ENCODE measurements around the gene NNMT. TPM values are rescaled to one million over a fixed set of nuclear protein-coding genes. Genes with fewer than 3 reads are reported as not detected.

The NNMT gene
- total RNA-seq, 1 experiment from 2014 or later, result not detected

- Histone ChIP-seq H3T11ph (ENCODE audit: low read length) (no peak overlapping the region), H2AK5ac (ENCODE audit: insufficient read length, low read length) (no peak overlapping the region), H3K56ac (ENCODE audit: insufficient read length, low read depth, low read length) (no peak overlapping the region), H2BK20ac (ENCODE audit: low read depth, low read length, poor library complexity, severe bottlenecking) (no peak overlapping the region), H3K79me2 (ENCODE audit: insufficient read depth, low read length) (no peaks in the 10 kb centered on the region), H3K9ac (ENCODE audit: extremely low read depth, insufficient read length, low read length) (no peak overlapping the region), H3K9me3 (ENCODE audit: control insufficient read depth, low read depth, low read length) (no peaks in the 10 kb centered on the region), H3K23ac (ENCODE audit: insufficient read length, low read depth, low read length) (no peak overlapping the region), H3K23me2 (ENCODE audit: insufficient read length, low read depth, low read length, poor library complexity, severe bottlenecking) (no peaks in the 10 kb centered on the region), H4K91ac (ENCODE audit: insufficient read length, low read depth, low read length) (no peak overlapping the region), H2BK12ac (ENCODE audit: insufficient read length, low read depth, low read length) (no peak overlapping the region), H3K4me2 (ENCODE audit: insufficient read depth, insufficient read length, low read length) (no peak overlapping the region), H3K18ac (ENCODE audit: insufficient read length, low read depth, low read length) (no peak overlapping the region), H3K4me1 (ENCODE audit: insufficient read depth, low read length) (no peaks in the 10 kb centered on the region), H3K27ac (ENCODE audit: insufficient read length, low read depth, low read length) (no peak overlapping the region), H2BK120ac (ENCODE audit: low read depth, low read length, poor library complexity, severe bottlenecking) (no peak overlapping the region), H3K4ac (ENCODE audit: low read depth, low read length) (no peak overlapping the region), H4K20me1 (ENCODE audit: control insufficient read depth, insufficient read depth, insufficient read length) (no peaks in the 10 kb centered on the region), H2BK5ac (ENCODE audit: insufficient read length, low read length) (no peak overlapping the region), H4K8ac (replicated peaks; ENCODE audit: insufficient read length, low read depth, low read length) (no peak overlapping the region), H3K79me1 (ENCODE audit: insufficient read depth, low read depth, low read length, poor library complexity, severe bottlenecking) (no peaks in the 10 kb centered on the region), H2BK15ac (ENCODE audit: low read depth, low read length) (no peak overlapping the region), H2AFZ (ENCODE audit: low read length) (no peak overlapping the region), H3K14ac (ENCODE audit: insufficient read depth, low read length) (no peak overlapping the region), H4K5ac (ENCODE audit: insufficient read length, low read depth, low read length) (no peak overlapping the region), H3K27me3 (ENCODE audit: insufficient read depth, low read length) (no peaks in the 10 kb centered on the region)
- Mint-ChIP-seq H3K4me3 (no peak overlapping the region), H3K4me1 (no peaks in the 10 kb centered on the region), H3K27me3 (ENCODE audit: low read depth) (no peaks in the 10 kb centered on the region; the same call in 1 of the 2 replicates), H3K27ac (no peak overlapping the region), H3K9me3 (peaks cover 17 to 24% of the 10 kb centered on the region in 2 experiments), H3K36me3 (ENCODE audit: insufficient read depth in 1 of 3, low read depth in 3 of 3) (peaks cover 0 to 19% (median 0%) of the 10 kb centered on the region in 3 experiments; a peak in 3 of 7 replicates)
- DNase-seq, result no peak
- WGBS (ENCODE audit: extremely low coverage, insufficient read length, low lambda C conversion rate), result no CpG with 5 or more reads among the region's 2 CpGs
- no peak for TF ChIP-seq CTCF (conservative IDR thresholded peaks at IDR 0.05)
Measured at GRCh38 chr11:114298710-114299109, 2.5 kb downstream of the NNMT start.
